HCT116 (cell line): ENCODE measurements around the gene LRRC75A. TPM values are rescaled to one million over a fixed set of nuclear protein-coding genes. Genes with fewer than 3 reads are reported as not detected.
"Not testable (repeated sequence)": the region's sequence is repeated elsewhere in the genome, so short reads cannot be mapped to it uniquely, and the experiment has no call there.

Experiments used
- ATAC-seq: fragments of 200-7000 bp; cut with Tn5 transposase; 2 replicates; pipeline ENCODE4 v1.9.1; 2020; ENCODE audit warnings: mild to moderate bottlenecking, moderate library complexity
- BruUV-seq: library from RNA; stranded (reverse); fragments of 400-500 nt; replicated peaks from 2 replicates; lab custom pipeline; 2021; lab: Mats Ljungman, UMichigan
- CTCF ChIA-PET: fragments of 300-600 bp; sonication (Branson Sonifier 250); formaldehyde crosslinking; loops from one replicate; lab custom pipeline; 2021; ENCODE audit warnings: antibody characterized with exemption; lab: Charles Lee
- POLR2A ChIA-PET: fragments of 300-600, 350-600 bp; sonication (Branson Sonifier 250); formaldehyde crosslinking; loops from one replicate; lab custom pipeline; 2021; ENCODE audit warnings: antibody characterized with exemption; lab: Charles Lee
- RAD21 ChIA-PET, 2 experiments: fragments of 300-600 bp; sonication (Branson Sonifier 250); formaldehyde crosslinking; loops; one replicate each; lab custom pipeline; 2023; ENCODE audit warnings: low total read pairs in 2 of 2; ENCODE audit not compliant: uncharacterized antibody in 2 of 2, unreplicated experiment in 2 of 2, low non-redundant PET in 1 of 2; lab: Charles Lee
- DNase-seq: peaks from one replicate; pipeline ENCODE4 v3.0.0-alpha.2; 2010; ENCODE audit warnings: low read depth, low spot score
- H2AFZ ChIP-seq: fragments of 200-600 bp; shearing (Covaris generic), sonication (generic); 2 replicates; pipeline ENCODE4 v1.6.1; 2017; ENCODE audit warnings: low read depth, mixed run types, mixed read lengths, antibody characterized with exemption, low read length; ENCODE audit not compliant: poor library complexity, severe bottlenecking
- H3K27ac ChIP-seq: 2 replicates; pipeline ENCODE4 v1.5.1; 2012; ENCODE audit warnings: low read depth, low read length
- H3K27me3 ChIP-seq: fragments of 200-600 bp; sonication (generic); 2 replicates; pipeline ENCODE4 v1.6.1; 2016; ENCODE audit warnings: mixed run types, low read length, mixed read lengths; ENCODE audit not compliant: insufficient read depth
- H3K36me3 ChIP-seq, 2 experiments: fragments of 200-500 bp in 1 of 2; fragments of 200-600 bp in 1 of 2; sonication (Bioruptor generic) in 1 of 2; sonication (generic) in 1 of 2; 2 replicates each; pipeline versions ENCODE4 v1.5.1 to v1.6.1; 2014 to 2016; ENCODE audit warnings: low read length in 2 of 2, inconsistent platforms in 1 of 2, mixed read lengths in 1 of 2, mixed run types in 1 of 2; ENCODE audit not compliant: insufficient read depth in 2 of 2, control insufficient read depth in 1 of 2
- H3K4me1 ChIP-seq, 2 experiments: fragments of 200-600 bp in 1 of 2; sonication (generic) in 1 of 2; 2 replicates each; pipeline versions ENCODE4 v1.5.1 to v1.6.1; 2012 to 2017; ENCODE audit warnings: low read length in 2 of 2, inconsistent platforms in 1 of 2, mild to moderate bottlenecking in 1 of 2, mixed read lengths in 1 of 2, mixed run types in 1 of 2, moderate library complexity in 1 of 2; ENCODE audit not compliant: insufficient read depth in 2 of 2, control insufficient read depth in 1 of 2
- H3K4me2 ChIP-seq: fragments of 200-600 bp; sonication (generic); 2 replicates; pipeline ENCODE4 v1.6.1; 2017; ENCODE audit warnings: mixed run types, low read length, mixed read lengths
- H3K4me3 ChIP-seq, 2 experiments: fragments of 200-600 bp in 1 of 2; sonication (generic) in 1 of 2; replicated peaks in 1 of 2; 2 replicates each; pipeline ENCODE4 v1.5.1; 2011 to 2016; ENCODE audit warnings: low read length in 2 of 2, control low read depth in 1 of 2, low read depth in 1 of 2, mild to moderate bottlenecking in 1 of 2, mixed read lengths in 1 of 2, mixed run types in 1 of 2
- H3K79me2 ChIP-seq: fragments of 200-600 bp; sonication (generic); 2 replicates; pipeline ENCODE4 v1.6.1; 2017; ENCODE audit warnings: mild to moderate bottlenecking, mixed run types, low read length, moderate library complexity, mixed read lengths; ENCODE audit not compliant: insufficient read depth
- H3K9ac ChIP-seq: fragments of 200-600 bp; sonication (generic); 2 replicates; pipeline ENCODE4 v1.6.1; 2016; ENCODE audit warnings: low read length, mixed read lengths
- H3K9me2 ChIP-seq: fragments of 200-600 bp; sonication (generic), shearing (Covaris generic); 2 replicates; pipeline ENCODE4 v1.6.1; 2017; ENCODE audit warnings: mixed run types, mild to moderate bottlenecking, moderate library complexity; ENCODE audit not compliant: insufficient read depth
- H3K9me3 ChIP-seq, 2 experiments: fragments of 200-500 bp in 1 of 2; fragments of 200-600 bp in 1 of 2; sonication (Bioruptor generic) in 1 of 2; sonication (generic) in 1 of 2; 2 replicates each; pipeline ENCODE4 v1.6.1; 2014 to 2017; ENCODE audit warnings: low read length in 2 of 2, mixed read lengths in 2 of 2, inconsistent platforms in 1 of 2, low read depth in 1 of 2, mild to moderate bottlenecking in 1 of 2, mixed run types in 1 of 2, moderate library complexity in 1 of 2; ENCODE audit not compliant: control insufficient read depth in 1 of 2, insufficient read depth in 1 of 2
- H4K20me1 ChIP-seq: fragments of 200-600 bp; sonication (generic), shearing (Covaris generic); 2 replicates; pipeline ENCODE4 v1.6.1; 2017; ENCODE audit warnings: mixed run types, mild to moderate bottlenecking, moderate library complexity; ENCODE audit not compliant: insufficient read depth
- EZH2phosphoT487 ChIP-seq: fragments of 200-600 bp; IDR thresholded peaks from 2 replicates; pipeline ENCODE4 v1.6.1; 2018; ENCODE audit warnings: antibody characterized with exemption, borderline replicate concordance
- JUND ChIP-seq: IDR thresholded peaks from 2 replicates; pipeline ENCODE4 v1.6.1; 2012
- POLR2AphosphoS5 ChIP-seq: IDR thresholded peaks from 2 replicates; pipeline ENCODE4 v1.6.1; 2011; ENCODE audit warnings: mild to moderate bottlenecking, low read depth, low read length, moderate library complexity
- intact Hi-C: fragments of 100-400 bp; cut with micrococcal nuclease; formaldehyde crosslinking; loops from 2 replicates; pipeline ENCODE4 v1.10.0; 2022
- total RNA-seq: library from RNA; stranded (reverse); gene quantifications from one replicate; pipeline ENCODE4 v1.2.1, GENCODE V29; 2021; ENCODE audit not compliant: unreplicated experiment

LRRC75A gene
- total RNA-seq, 1 experiment from 2014 or later = 2.3 TPM

DNA sequence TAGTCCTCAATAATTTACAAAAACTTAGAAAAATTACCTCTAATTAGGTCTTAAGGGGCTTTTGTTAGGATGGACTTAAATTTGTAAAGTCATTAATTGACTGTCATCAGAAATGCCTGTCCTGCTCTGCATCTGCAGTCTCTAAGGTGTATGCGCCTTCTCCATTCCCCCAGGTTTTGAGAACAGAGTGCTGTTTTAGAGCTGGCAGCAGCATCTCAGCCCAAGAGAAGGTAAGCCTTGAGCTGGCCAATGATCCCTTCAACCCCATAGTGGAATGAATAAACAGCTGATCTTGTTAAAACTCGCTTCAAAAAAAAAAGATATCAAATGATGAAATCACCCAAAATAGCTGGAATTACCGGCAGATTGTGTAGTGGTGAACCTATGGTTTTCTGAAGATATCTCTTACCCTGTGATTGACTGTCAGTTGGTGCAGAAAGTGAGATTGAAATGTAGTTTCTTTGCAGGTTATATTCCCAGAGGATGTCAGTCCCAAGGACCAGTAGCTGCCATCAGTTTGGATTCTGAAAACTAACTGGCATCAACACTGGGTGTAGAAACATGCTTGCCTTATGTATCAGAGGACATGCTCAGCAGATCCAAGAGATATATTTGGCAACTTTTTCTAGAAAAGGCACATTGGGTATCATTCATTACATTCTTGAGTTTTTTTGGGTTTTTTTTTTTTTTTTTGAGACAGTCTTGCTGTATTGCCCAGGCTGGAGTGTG lies 50.9 kb downstream of the LRRC75A start:
- intact Hi-C loops = loop anchor here (5.0 kb wide), 1 partner anchor 139 kb away; no protein-coding TSS in a partner anchor
- no peak for ATAC-seq
- ChIA-PET CTCF (interaction anchor here (0.7 to 1.3 kb wide), 4 partner anchors 11 to 80 kb away, joined by 3 to 4 read pairs (median 4); no protein-coding TSS in a partner anchor), POLR2A (interaction anchor here (0.7 to 7.1 kb wide), 12 partner anchors 11 to 612 kb away, joined by 3 to 93 read pairs (median 4); partner anchors contain the start of gene UBB), RAD21 (interaction anchor here in 1 of 2 experiments (0.7 to 1.2 kb wide), 2 partner anchors 78 to 143 kb away, joined by 3 read pairs; no protein-coding TSS in a partner anchor)
- Histone ChIP-seq H3K9ac (peak overlapping the region; percentile 100), H3K4me1 (peaks cover 10 to 57% of the 10 kb centered on the region in 2 experiments; a peak in 3 of 4 replicates), H3K4me2 (peak overlapping the region; percentile 89), H4K20me1 (peaks cover 30% of the 10 kb centered on the region; the same call in 1 of the 2 replicates), H3K9me3 (no peaks in the 10 kb centered on the region), H2AFZ (no peak overlapping the region), H3K27me3 (no peaks in the 10 kb centered on the region), H3K36me3 (peaks cover 24 to 60% of the 10 kb centered on the region in 2 experiments), H3K9me2 (no peaks in the 10 kb centered on the region), H3K79me2 (peaks cover 65% of the 10 kb centered on the region), H3K27ac (peak overlapping the region; percentile 97), H3K4me3 (peak overlapping the region; percentile 4 to 99; a peak in 3 of 4 replicates)
- BruUV-seq = no TSS peak
- DNase-seq = no peak
- TF ChIP-seq EZH2phosphoT487 (no peak), JUND (0 out of 2 replicates have a peak, but pooled peaks have one; percentile 11)

DNA sequence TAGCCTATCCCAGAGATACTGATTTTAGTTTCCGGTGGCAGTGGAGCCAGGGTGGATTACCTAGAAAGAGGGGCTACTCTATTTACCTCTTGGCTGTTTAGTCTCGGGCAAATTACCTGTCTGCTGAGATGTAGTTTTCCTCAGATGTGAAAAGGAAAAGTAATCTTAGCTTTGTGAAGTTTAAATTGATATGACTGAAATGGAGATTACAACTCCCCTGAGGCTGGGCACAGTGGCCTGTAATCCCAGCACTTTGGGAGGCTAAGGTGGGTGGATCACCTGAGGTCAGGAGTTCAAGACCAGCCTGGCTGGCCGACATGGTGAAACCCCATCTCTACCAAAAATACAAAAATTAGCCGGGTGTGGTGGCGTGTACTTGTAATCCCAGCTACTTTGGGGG lies 51.6 kb downstream of the LRRC75A start:
- ChIA-PET RAD21 (interaction anchor here in 1 of 2 experiments (0.7 to 1.2 kb wide), 2 partner anchors 77 to 143 kb away, joined by 3 read pairs; no protein-coding TSS in a partner anchor), CTCF (interaction anchor here (1.0 to 1.3 kb wide), 2 partner anchors 12 to 77 kb away, joined by 3 to 4 read pairs; no protein-coding TSS in a partner anchor), POLR2A (interaction anchor here (1.3 to 7.1 kb wide), 6 partner anchors 11 to 76 kb away, joined by 5 to 93 read pairs (median 11); partner anchors contain the start of gene UBB)
- not testable (repeated sequence) for H3K27me3 ChIP-seq, DNase-seq, BruUV-seq, H3K9me2 ChIP-seq, H3K9me3 ChIP-seq, H2AFZ ChIP-seq, ATAC-seq
- peaks cover 28% of the 10 kb centered on the region; the same call in 1 of the 2 replicates for H4K20me1 ChIP-seq
- H3K36me3 ChIP-seq = peaks cover 24 to 54% of the 10 kb centered on the region in 2 experiments
- H3K9ac ChIP-seq = peak overlapping the region; percentile 100
- peak overlapping the region; percentile 89 for H3K4me2 ChIP-seq
- peak overlapping the region; percentile 94 to 99 for H3K4me3 ChIP-seq
- H3K79me2 ChIP-seq = peaks cover 58% of the 10 kb centered on the region
- 0 out of 2 replicates have a peak, but pooled peaks have one; percentile 22 for TF ChIP-seq POLR2AphosphoS5
- H3K4me1 ChIP-seq = peaks cover 10 to 56% of the 10 kb centered on the region in 2 experiments; a peak in 3 of 4 replicates
- peak overlapping the region; percentile 97 for H3K27ac ChIP-seq
- intact Hi-C loops = loop anchor here (5.0 kb wide), 1 partner anchor 138 kb away; no protein-coding TSS in a partner anchor
